ENCODE measurements around the gene GGPS1.

- TF ChIP-seq CTCF (IDR thresholded peaks at IDR 0.05): no peak
- TF ChIP-seq POLR2A (IDR thresholded peaks at IDR 0.05): no peak
- no peak for TF ChIP-seq POLR2AphosphoS5 (IDR thresholded peaks at IDR 0.05)
Measured at GRCh38 chr1:235341334-235341733, 13.0 kb downstream of the GGPS1 start.
